HepG2 (cell line): ENCODE results near the gene ECHS1.

Experiments used
- KAT7 ChIP-seq: IDR thresholded peaks from 2 replicates; pipeline ENCODE4 v1.6.1; 2018; ENCODE audit warnings: borderline replicate concordance, missing compliant biosample characterization
- NFE2L2 ChIP-seq: fragments of 150-350 bp; IDR thresholded peaks from 2 replicates; pipeline ENCODE4 v1.6.1; 2014; ENCODE audit warnings: low read length
- ZNF124 ChIP-seq: sonication (generic); formaldehyde crosslinking; IDR thresholded peaks from 2 replicates; pipeline ENCODE4 v1.4.0; 2020; ENCODE audit warnings: missing genetic modification reagents
- ZNF543 ChIP-seq: sonication (generic); formaldehyde crosslinking; IDR thresholded peaks from 2 replicates; pipeline ENCODE4 v1.4.0; 2020; ENCODE audit warnings: mild to moderate bottlenecking, missing genetic modification reagents

GRCh38 chr10:133326223-133326551 is 47.0 kb downstream of the ECHS1 start:
- no peak for TF ChIP-seq ZNF543 (CRISPR knock-in tag)
- no peak for TF ChIP-seq NFE2L2
- no peak for TF ChIP-seq ZNF124 (CRISPR knock-in tag)
- no peak for TF ChIP-seq KAT7
